GM19324 (cell line): ENCODE measurements around the gene LIMK1.

Experiments used
- ATAC-seq: cut with Tn5 transposase; IDR thresholded peaks from one replicate; pipeline ENCODE4 v1.9.1; 2021; ENCODE audit warnings: mild to moderate bottlenecking, moderate library complexity; ENCODE audit not compliant: unreplicated experiment, low FRiP score

LIMK1 gene

DNA sequence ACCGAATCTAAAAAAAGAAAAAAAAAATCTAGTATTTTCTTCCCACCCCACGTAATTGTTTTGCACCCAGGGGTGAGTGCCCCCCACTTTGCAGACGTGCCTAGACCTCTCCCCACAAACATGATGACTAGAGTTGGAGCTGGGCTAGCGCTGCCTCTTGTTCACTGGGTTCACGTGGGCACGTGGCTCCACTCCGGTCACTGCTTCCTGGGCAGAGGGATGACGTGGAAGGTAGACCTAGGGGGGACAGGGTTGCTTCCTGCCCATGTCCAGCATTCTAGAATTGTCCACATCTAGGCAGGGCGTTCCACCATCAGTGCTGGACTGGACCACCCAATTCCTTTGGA lies 861 bp upstream of the LIMK1 start:
- ATAC-seq: no peak

DNA sequence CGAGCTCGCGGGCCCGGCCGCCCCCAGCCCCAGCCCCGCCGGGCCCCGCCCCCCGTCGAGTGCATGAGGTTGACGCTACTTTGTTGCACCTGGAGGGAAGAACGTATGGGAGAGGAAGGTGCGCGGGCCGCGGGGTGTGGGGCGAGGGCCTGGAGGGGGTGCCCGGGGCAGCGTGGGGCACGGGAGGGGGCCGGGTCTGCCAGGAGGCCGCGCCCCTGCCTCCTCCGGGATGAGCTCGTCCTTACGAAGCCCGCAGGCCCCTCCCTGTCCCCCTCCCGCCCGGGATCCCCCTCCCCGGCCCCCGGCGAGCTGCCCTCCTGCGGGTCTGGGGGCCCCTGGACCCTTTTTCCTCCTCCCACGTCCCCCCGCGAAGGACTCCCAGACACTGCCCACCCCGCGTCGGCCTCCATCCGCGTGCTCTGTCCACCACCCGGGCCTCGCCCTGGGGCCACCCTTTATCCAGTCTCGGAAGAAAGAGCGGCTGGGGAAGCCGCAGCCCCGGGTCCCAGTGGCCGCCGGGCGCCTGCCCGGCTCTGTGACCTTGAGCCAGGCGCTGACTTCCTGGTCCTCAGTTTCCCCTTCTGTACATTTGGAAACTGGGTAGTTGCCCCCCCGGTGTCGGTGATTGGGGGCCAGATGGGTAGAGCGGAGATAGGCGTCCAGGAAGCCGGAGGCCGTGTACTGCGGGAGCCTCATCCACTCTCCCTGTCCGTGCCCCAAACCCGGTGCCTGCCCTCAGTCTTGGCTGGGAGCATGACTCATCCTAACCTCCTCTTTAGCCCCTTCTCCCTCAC lies 521 bp downstream of the LIMK1 start:
- ATAC-seq: no peak

DNA sequence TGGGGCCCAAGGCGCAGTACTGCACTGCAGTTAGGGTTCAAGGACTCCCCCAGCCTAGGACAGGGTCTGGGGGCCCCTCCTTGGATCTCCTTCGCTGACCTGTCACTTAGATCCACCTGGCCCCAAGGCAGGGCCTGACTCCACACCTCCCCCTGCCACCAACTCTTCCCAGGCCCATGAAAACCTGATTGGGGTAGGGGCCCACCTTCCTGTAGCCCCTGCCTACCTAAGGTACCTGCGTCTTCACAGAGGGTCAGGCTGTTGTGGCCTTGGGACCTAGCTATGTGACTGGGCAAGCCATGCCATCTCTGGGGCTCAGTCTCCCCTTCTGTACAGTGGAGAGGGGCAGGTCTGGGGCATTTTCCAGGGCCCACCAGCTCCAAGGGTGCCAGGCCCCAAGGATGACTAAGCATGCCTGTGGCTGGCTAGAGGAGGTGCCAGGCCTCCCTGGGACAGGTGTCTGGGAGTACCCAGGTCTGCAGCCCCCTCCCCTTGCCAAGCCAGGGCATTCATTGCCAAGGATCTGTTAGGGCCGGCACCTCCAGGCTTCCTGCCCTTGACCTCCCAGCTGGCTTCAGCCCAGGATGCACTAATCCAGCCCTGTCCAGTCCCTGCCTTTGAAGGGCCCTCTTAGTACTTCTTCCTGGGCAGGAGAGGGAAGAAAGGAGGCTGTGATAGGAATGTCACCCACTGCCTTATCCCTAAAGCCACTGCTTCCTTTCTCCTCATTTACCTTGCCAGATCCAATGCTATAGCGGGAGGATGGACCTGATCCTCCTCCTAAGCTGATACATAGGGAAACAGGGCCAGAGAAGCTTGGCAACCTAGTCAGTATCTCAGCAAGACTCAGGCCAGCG lies 1.3 kb downstream of the LIMK1 start:
- ATAC-seq: no peak

DNA sequence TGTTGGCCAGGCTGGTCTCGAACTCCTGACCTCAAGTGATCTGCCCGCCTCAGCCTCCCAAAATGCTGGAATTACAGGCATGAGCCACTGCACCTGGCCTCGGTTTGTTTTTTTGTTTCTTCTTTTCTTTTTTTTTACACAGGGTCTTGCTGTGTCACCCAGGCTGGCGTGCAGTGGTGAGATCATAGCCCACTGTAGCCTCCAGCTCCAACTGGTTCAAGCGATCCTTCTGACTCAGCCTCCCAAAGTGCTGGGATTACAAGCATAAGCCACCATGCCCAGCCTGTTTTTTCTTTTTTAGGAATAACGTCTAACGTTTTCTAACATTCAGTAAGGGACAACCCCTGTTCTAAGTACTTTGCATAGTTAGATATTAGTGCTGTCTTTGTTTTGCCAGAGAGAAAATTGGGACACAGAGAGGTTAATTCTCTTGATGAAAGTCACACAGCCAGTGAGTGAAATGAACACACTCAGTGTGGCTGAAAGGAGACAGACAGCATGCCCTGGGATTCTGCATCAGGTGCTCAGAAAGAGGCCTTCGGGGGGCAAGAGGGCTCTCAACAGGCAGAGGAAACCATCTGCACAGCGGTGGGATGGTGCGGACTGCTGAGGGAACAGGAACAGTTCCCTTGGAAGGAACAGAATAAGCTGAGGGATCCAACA lies 4.3 kb downstream of the LIMK1 start:
- no peak for ATAC-seq

DNA sequence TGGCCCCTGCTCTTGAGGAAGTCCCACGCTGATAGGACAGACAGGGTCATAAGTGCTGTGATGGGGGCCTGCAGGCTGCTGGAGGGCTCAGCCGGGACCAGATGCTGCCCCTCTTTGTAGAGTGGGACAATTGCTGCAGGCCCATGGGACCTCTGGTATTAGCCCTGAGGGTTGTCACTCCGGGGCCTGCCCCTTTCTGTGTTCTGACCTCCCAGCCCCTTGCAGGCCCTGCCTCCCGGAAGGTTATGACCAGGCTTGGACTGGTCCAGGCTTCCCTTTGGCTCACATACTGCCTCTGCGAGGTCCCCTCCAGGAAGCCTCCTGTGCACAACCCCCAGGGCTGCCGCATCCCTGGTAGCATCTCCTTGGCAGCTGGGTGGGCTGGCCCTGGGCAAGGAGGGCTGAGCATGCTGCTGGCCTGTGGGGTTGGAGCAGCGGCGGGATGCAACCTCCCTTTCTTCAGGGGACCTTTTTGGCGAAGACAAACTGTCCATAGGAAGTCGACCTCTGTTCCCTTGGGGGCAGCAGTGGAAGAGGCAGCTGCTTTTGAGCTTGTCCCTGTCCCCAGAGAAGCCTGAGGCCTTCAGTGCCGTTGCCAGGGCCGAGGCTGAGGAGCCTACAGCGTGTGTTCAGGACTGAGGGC lies 8.8 kb downstream of the LIMK1 start:
- no peak for ATAC-seq

DNA sequence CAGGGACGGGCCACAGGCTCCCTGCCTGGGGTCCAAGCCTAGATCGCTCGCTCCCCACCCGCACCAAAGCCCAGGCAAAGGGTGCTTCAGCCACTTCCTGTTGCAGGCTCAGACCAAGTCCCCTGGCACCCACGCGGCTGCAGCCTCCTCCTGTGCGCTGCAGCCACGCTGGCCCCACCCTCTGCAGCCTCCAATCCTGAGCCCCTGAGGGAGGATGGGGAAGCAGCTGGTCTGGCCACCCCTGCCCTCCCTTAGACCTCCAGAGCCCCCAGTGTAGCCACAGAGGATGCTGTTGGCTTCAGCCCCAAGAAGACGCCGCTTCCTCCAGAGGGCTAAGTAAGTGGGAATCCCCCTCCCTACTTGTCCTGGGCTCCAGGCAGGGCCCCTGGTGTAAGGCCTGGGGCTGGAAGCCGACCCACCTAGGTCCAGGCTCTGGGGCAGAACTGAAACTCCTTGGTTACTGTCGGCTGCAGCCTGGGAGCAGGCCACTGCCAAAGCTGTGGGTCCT lies 9.4 kb downstream of the LIMK1 start:
- ATAC-seq: peak; percentile 63

DNA sequence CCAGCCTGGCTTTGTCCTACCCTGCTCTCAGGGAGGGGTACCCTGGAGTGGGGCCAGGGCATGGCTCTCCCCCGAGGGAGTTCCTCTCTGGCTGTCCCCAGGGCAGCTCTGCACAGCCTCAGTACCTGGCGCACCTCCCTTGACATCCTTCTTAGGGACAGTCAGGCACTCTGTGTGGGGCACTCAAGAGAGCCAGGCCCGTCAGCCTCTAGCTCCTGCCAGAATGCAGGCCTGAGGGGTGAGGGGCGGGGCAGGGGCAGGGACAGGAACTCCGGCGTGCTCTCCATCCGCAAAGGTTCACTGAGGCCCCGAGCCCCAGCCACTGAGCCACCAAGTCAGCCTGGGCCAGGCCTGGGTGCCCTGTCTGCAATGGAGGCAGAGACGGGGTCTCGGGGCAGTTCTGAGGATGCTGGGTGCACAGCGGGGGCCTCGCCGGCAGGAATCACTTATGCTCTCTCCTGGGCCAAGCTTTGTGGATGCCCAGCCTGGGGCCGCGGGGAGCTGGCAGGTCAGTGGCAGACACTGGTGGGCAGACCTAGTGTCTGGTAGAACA lies 10.1 kb downstream of the LIMK1 start:
- ATAC-seq: peak; percentile 7

DNA sequence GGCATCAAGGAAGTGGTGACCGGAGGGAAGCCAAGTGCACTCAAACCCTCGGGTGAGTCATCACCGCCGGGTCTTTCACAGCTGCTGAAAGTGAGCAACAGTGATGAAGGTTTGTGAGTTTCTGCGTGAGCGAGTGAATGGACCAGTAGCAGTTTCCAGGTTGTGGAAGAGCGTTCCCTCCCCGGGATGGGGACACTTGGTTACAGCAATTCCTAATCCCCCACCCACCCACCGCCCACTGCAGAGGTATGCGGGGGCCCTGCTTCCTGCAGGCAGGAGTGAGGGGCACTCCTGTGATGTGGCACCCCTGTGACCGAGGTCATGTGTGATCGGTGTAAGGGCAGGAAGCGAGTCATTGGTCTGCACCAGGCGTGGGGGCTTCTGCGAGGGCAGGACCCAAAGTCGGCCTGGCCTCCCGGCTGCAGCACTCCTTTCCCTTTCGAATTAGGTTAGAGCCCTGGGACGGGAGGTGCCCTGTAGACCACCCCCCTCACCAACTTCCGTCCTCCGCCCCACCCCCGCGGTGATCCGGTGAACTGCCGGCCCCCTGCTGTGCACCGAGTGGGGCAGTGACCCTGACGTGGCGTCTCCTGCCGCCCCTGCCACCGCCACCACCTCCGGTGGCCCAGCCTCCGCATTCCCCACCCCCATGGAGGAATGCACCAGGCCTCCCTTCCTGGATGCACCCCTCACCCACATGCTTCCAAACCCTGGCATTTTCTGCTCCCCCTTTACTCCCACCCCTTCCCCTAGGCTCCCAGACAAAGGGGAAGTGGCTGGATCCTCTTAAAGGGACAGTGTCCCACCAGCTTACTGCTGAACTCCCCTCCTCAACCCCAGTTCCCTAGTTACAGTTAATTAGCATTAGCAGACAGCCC lies 10.9 kb downstream of the LIMK1 start:
- ATAC-seq: peak; percentile 35

DNA sequence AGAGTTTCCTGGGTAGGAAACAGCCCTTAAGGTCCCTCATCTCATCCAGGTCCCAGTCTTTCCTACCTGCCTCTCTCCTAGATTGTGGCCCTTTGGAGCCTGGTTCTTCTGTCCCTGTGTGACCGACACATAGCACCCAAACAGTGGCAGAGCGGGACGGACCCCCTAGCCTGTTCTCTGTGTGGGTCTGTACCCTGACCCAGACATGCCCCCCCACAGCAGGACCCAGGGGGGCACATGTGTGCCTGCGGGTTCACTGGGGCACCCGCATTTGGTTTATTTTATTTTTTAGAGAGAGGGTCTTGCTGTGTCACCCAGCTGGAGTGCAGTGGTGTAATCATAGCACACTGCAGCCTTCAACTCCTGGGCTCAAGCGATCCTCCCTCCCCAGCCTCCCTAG lies 11.5 kb downstream of the LIMK1 start:
- ATAC-seq: no peak

DNA sequence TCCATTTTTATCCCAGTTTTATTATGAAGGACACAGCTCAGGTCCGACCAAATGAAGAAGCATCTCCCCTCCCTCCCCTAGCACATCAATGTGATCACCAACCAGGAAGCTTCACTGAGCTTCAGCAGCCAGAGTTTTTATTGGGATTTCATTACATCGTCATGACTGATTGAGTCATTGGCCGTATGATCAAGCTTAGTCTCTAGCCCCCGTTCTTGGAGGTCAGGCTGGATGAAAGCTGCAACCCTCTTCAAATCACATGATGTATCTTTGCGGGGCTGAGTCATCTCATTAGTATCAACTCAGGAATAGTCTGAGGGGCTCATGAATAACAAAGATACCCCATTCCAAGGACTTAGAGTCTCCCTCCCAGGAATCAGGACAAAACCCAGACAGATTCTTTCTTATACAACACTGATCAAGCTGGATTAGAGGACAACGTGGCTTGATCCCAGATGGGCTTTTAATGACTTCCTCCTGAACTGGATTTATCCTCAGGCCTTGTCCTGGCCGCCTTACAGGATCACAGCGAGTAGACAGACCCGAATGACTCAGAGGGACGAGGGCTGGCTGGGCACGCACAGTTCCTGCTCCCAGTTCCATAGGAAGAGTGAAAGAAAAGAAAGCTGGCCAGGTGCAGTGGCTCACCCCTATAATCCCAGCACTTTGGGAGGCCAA lies 14.5 kb downstream of the LIMK1 start:
- ATAC-seq: no peak

DNA sequence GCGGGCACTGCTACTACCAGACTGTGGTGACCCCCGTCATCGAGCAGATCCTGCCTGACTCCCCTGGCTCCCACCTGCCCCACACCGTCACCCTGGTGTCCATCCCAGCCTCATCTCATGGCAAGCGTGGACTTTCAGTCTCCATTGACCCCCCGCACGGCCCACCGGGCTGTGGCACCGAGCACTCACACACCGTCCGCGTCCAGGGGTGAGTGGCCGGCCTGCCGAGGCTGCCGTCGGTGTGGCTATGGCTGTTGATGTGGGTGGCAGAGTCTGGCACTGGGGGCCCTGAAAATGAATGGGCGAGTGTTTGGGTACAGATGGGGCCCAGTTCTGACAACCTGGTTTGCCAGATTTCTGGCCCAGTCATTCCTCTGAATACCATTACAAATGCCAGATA lies 15.4 kb downstream of the LIMK1 start:
- ATAC-seq: no peak

DNA sequence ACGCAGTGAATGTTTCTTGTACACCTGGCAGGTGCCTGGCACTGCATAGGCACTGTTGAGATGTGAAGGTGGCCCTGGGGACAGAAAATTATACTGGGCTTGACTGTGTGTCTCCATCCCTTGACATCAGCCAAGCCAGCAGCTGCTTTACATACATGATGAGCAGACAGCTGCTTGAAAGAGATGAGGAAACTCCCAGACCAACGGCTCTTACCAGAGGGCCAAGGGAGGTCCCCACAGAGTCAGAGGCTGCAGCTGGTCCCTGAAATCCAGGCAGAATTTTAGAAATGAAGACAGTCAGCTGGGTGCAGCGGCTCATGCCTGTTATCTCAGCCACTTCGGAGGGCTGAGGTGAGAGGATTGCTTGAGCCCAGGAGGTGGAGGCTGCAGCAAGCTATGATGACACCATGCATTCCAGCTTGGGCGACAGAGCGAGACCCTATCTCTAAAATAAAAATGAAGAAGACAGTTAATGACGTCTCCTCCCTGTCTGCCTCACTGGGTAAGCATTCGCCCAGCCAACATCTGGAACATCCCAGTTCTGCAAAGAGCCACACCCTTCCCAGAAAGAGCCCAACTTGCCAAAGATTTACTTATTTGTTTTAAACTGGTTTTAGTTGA lies 17.6 kb downstream of the LIMK1 start:
- ATAC-seq: no peak

DNA sequence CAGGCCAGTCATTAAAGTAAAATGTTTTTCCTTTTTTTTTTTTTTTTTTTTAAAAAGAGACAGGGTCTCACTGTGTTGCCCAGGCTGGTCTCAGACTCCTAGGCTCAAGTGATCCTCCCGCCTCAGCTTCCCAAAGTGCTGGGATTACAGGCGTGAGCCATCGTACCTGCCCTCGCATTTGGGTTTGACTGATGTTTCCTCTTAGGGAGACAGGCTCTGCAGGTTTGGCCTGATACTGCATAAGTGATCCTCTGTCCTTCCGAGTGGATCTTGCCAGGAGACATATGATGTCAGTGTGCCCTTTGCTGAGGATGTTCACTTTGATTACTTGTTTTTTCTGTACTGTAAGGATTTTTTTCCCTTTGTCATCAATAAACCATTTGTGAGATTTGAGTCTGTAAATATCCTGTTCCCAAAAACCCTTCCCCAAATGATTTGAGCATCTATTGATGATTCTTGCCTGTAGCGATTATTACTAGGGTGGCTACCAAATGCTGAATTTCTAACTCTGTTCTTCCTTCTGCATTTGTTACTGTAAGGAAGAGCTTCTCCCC lies 19.7 kb downstream of the LIMK1 start:
- ATAC-seq: no peak

DNA sequence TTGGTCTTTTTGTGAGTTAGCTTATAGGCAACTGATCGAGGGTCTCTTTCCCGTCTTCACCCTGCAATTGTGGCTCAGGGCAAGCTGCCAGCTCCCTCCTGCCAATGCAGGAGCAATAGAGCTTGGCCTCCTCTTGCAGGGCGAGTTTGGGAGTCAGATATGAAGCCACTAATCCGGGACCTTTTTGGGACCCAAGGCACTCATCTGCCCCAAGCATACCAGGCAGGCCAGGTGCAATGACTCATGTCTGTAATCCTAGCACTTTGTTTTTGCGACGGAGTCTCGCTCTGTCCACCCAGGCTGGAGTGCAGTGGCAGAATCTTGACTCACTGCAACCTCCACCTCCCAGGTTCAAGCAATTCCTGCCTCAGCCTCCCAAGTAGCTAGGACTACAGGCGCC lies 21.1 kb downstream of the LIMK1 start:
- no peak for ATAC-seq

DNA sequence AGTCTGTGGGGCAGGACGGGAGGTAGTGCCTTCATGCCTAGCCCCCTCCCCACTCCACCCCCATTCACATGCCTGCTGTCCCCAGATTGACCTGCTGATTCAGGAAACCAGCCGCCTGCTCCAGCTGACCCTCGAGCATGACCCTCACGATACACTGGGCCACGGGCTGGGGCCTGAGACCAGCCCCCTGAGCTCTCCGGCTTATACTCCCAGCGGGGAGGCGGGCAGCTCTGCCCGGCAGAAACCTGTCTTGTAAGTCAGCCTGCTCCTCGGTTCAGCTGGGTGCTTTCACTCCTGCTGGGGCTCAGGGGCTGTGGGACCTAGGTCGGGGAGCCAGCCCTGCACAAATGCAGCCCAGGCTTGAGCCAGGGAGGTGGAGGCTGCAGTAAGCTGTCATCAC lies 22.4 kb downstream of the LIMK1 start:
- ATAC-seq: no peak

DNA sequence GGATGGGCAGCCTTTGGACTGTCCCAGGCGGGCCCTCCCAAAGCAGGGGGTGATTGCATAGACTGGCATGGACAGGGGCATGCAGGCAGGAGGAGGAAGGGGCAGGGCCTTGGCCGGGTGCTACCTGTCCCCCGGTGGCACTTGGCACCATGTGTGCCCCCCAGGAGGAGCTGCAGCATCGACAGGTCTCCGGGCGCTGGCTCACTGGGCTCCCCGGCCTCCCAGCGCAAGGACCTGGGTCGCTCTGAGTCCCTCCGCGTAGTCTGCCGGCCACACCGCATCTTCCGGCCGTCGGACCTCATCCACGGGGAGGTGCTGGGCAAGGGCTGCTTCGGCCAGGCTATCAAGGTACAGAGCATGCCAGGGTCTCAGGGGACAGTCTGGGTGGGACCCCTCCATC lies 23.2 kb downstream of the LIMK1 start:
- no peak for ATAC-seq

DNA sequence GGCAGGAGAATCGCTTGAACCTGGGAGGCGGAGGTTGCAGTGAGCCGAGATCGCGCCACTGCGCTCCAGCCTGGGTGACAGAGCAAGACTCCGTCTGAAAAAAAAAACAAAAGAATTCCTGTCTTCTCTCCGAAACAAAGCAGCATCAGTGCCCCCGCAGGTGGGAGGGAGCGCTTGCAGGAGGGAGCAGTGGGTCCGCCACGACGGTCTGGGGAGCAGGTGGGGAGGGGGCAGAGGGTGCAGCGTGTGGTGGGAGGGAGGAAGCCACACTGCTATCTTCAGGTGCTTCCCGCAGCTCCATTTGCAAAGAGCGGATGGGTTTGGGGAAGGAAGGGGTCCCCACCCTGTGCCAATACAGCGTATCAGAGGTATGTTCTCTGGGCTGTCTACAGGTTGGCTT lies 31.7 kb downstream of the LIMK1 start:
- no peak for ATAC-seq

DNA sequence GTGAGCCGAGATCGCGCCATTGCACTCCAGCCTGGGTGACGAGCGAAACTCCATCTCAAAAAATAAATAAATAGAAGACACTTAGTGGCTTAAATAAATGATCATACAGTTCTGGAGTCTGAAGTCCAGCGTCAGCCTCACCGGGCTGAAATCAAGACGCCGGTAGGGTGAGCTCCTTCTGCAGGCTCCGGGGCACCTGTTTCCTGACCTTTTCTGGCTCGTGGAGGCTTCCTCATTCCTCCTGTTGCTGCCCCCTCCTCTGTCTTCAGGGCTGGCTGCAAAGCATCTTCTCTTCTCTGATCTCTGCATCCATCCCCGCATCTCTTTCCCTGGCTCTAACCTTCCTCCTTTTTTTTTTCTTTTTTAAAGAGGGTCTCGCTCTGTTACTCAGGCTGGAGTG lies 32.8 kb downstream of the LIMK1 start:
- no peak for ATAC-seq
